Stimulated activated CD4-positive, alpha-beta T cell treated with anti-CD3 and anti-CD28 coated beads, TNF-alpha, amount 100 ng/mL, for 4 hours (primary cell): ENCODE measurements around the gene PINLYP.
"Not testable (repeated sequence)": the region's sequence is repeated elsewhere in the genome, so short reads cannot be mapped to it uniquely, and the experiment has no call there.

Experiments
- DNase-seq, 3 experiments: peaks; one replicate each; pipeline ENCODE4 v3.0.0-alpha.2; 2020; ENCODE audit warnings: low read depth in 3 of 3

The PINLYP gene

GRCh38 chr19:43575156-43575950 is at the start of gene PINLYP, which contains the start of gene XRCC1:
TSS of gene PINLYP (plus strand) at chr19:43575801. CDS start at chr19:43577192, 1,391 bp downstream.
TSS of gene XRCC1 (minus strand) at chr19:43575527. CDS start at chr19:43575458, 69 bp downstream.
- peak; percentile 87 to 89 (median 88) for DNase-seq

DNA sequence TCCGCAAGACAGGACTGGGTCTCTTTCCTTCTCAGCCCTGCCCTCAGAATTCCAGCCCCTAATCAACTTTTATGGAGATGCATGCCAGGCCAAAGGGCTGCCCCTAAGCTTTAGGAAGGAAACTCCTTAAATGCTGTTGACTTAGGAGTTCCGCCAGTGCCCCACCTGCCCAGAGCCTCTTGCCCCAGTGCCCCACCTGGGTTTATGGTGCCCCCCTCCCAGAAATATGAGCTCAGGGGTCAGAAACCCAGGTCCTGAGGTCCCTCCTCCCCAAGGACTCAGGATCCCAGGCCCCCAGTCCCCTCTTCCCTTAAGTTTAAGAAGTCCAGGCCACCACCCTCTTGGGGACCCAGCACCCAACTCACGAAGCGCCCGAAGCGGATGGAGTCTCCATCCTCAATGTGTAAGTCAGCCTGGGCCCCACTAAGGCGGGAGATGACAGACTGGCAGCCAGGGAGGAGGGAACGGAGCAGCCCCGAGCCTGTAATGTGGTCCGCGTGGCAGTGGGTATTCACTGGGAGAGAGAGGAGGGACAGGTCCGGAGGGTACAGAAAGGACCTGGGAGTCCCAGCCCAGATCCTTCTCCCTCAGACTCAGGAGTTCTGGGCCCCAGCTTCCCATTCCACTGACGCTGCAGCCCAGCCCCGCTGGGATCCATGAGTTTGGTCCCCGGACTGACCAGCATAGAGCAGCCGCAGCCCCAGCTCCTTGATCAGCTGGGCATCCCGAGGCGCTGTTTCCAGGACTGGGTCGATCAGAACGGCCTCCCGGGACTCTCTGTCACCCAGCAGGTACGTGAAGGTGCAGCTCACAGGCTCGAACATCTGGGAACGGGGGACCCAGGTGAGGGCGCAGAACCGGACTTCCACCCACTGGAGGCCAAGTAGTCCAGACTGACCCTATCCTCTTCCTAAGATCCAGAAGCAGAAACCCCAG is 49.5 kb upstream of the PINLYP start:
- peak in 1 of 3 experiments; percentile 8 for DNase-seq

- DNase-seq: peak; percentile 39 to 66 (median 48)
Observed at GRCh38 chr19:43526884-43527859, 48.4 kb upstream of the PINLYP start, which contains the start of gene ETHE1. TSS of gene ETHE1 (minus strand) at chr19:43527201. CDS start at chr19:43527177, 24 bp downstream.

DNA sequence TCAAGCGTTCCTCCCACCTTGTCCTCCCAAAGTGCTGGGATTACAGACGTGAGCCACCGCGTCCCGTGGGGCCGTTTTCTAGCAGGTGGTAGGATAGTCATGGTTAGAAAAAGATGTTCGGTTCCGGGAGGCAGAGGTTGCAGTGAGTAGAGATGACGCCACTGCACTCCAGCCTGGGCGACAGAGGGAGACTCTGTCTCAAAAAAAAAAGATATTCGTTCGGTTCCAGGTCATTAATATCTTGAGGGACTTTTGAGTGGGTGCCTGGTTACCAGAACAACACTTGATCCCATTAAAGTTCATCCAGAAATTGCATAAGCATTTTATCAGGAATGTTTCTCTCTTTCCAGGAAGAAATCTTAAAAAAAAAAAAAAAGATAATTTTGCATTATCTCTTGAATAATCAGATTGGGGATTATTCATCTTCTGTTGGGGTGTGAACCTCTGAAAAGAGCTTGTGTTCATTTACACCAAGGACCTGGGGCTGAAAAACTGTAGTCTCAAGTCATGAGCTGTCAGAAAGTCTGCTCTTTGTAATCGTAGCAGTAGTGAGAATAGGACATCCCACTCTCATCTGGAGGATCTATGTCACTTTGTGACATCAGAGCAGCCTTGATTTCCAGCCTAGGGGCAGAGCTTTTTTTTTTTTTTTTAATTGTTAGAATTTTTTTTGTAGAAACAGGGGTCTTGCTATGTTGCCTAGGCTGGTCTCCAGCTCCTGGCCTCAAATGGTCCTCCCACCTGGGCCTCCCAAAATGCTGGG is 47.6 kb upstream of the PINLYP start:
- DNase-seq: no peak

- no peak for DNase-seq
Observed at GRCh38 chr19:43532571-43532961, 43.0 kb upstream of the PINLYP start.

- DNase-seq: peak; percentile 66 to 78 (median 77)
Observed at GRCh38 chr19:43532962-43533545, 42.5 kb upstream of the PINLYP start, which contains the start of gene ZNF575. TSS of gene ZNF575 (plus strand) at chr19:43533188. CDS start at chr19:43534423, 1,235 bp downstream.

- DNase-seq: peak; percentile 87 to 88 (median 88)
Observed at GRCh38 chr19:43533546-43534304, 41.9 kb upstream of the PINLYP start.

DNA sequence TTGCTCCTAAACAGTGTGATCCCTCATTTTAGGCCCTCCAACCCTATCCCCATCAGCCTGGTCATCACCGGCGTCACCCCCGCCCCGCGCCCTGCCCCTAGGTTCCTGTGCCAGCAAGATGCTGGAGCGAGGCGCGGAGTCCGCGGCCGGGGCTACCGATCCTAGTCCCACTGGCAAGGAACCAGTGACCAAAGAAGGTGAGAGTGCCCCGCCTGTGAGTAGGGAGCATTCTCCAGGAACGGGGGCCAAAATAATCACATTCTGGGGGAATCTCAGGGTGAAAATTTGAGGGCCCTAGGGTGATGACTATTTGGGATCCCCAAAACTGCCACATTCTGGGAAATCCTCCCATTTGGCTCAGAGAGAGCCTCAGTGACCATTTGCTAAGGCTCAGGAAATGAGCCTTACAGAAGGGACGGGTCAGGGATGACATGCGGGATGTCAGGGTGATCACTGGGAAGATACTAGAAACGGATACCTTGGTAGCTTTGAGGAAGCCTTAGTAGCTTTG is 41.2 kb upstream of the PINLYP start:
- no peak for DNase-seq

GRCh38 chr19:43534816-43535761 is 40.5 kb upstream of the PINLYP start:
- DNase-seq: no peak

- DNase-seq: no peak
Observed at GRCh38 chr19:43538922-43539321, 36.7 kb upstream of the PINLYP start.

DNA sequence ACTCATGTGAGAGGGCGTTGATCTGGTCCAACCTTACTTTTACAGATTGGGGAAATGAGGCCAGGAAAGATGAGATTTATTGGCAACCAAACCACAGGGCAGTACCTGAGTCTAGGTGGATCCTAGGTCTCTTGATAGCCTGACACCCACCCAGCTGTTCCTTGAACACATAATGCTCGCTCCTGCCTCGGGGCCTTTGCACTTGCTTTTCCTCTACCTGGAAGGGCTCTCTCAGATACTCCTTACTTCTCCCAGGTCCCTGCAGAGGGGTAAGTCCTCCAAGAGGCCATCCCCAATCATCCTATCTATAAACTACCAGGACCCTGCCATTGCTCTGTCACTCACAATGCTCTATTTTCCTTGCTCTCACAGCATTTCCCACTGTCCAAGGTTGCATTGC is 35.2 kb upstream of the PINLYP start:
- DNase-seq: no peak

DNA sequence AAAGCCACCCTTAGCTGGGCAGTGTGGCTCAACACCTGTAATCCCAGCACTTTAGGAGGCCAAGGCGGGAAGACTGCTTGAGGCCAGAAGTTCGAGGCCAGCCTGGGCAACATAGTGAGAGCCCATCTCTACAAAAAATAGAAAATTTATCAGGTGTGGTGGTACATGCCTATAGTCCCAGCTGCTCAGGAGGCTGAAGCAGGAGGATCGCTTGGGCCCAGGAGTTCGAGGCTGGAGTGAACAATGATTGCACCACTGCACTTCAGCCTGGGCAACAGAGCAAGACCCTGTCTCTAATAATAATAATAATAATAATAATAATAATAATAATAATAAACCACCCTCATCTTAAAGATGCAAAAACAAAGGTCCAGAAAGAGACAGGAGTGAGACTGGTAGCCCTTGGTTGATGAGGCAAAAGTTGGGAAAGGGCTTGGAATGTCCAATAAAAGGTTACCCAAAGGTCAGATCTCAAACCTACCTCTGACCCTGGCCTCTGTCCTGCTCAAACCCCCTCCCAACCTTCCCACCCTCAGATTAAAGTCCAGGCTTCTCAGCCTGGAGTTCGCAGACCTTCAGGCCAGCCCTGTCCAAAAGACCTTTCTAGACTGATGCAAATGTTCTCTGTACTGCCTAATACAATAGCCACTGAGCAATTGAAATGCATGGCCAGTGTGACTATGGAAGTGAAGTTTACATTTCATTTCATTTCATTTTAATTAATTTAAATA is 33.5 kb upstream of the PINLYP start:
- no peak for DNase-seq

- no peak for DNase-seq
Observed at GRCh38 chr19:43544077-43544476, 31.5 kb upstream of the PINLYP start.

DNA sequence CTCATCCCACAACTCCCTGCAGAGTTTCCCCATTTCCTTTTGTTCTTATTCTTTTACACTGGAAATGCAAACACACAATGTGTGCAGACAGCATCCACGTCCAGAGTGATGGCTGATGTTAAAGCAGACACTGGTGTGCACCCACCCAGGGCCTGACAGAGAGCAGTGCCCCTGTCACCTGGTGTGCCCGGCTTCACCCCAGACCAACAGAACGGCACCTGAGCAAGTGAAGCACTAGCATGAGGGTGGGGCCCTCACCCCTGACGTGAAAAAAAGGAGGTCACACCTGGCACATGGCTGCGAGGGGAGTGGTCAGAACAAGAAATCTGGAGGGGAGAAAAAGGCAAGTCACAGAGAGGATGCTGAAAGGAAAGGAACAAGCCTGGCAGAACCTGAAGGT is 30.3 kb upstream of the PINLYP start:
- no peak for DNase-seq

DNA sequence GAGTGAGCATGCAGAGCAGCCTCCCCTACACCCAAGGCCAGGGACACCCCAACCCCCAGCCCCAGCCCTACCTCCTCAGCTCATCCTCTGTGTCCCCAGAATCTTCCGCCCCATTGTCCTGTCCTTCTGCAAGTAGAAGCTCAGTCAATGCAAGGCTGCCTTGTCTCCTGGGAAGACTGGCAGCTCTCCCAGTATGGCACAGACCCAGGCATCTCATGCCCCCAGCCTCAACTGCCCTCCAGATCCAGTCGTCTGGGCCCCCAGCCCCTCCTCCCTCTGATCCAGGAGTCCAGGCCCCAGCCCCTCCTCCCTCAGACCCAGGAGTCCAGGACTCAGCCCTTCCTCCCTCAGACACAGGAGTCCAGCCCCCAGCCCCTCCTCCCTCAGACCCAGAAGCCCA is 29.6 kb upstream of the PINLYP start:
- no peak for DNase-seq

GRCh38 chr19:43546581-43546980 is 29.0 kb upstream of the PINLYP start:
- DNase-seq: no peak

- not testable (repeated sequence) for DNase-seq
Observed at GRCh38 chr19:43547926-43548325, 27.7 kb upstream of the PINLYP start.
